Natural killer cell (primary cell): ENCODE results near the gene RREB1. TPM values are rescaled to one million over a fixed set of nuclear protein-coding genes. Genes with fewer than 3 reads are reported as not detected.

ENCODE experiments used
- ATAC-seq, 3 donors: fragments of 150-1000 bp in 2 of 3; fragments of 200-7000 bp in 1 of 3; cut with Tn5 transposase; 1 replicate in 1 of 3; 2 replicates in 2 of 3; pipeline ENCODE4 v1.10.0; 2021; ENCODE audit warnings: mild to moderate bottlenecking in 2 of 3, moderate library complexity in 2 of 3
- DNase-seq, 2 donors: peaks; one replicate each; pipeline versions ENCODE4 v3.0.0 to v3.0.0-alpha.2; 2013 to 2021; ENCODE audit warnings: mixed read lengths in 1 of 2
- H3K27ac ChIP-seq: one replicate; pipeline ENCODE4 v1.5.1; 2013; ENCODE audit warnings: mild to moderate bottlenecking, low read length
- H3K27me3 ChIP-seq: one replicate; pipeline ENCODE4 v1.6.1; 2013; ENCODE audit warnings: low read length; ENCODE audit not compliant: control insufficient read depth, insufficient read depth
- H3K36me3 ChIP-seq: one replicate; pipeline ENCODE4 v1.6.1; 2013; ENCODE audit warnings: low read length; ENCODE audit not compliant: control insufficient read depth, insufficient read depth
- H3K4me1 ChIP-seq: one replicate; pipeline ENCODE4 v1.6.1; 2013; ENCODE audit warnings: low read length; ENCODE audit not compliant: control insufficient read depth, insufficient read depth
- H3K4me3 ChIP-seq: one replicate; pipeline ENCODE4 v1.5.1; 2013; ENCODE audit warnings: low read length
- H3K9me3 ChIP-seq: one replicate; pipeline ENCODE4 v1.6.1; 2013; ENCODE audit warnings: low read length; ENCODE audit not compliant: control insufficient read depth, insufficient read depth
- H3K27ac Mint-ChIP-seq, 2 donors: one replicate each; pipeline ENCODE4 v1.8.0; 2022; ENCODE audit warnings: mild to moderate bottlenecking in 2 of 2, mixed read lengths in 2 of 2, moderate library complexity in 1 of 2
- H3K27me3 Mint-ChIP-seq, 2 donors: one replicate each; pipeline ENCODE4 v1.8.0; 2022; ENCODE audit warnings: low read depth in 2 of 2, mixed read lengths in 2 of 2
- H3K36me3 Mint-ChIP-seq: one replicate; pipeline ENCODE4 v1.8.0; 2022; ENCODE audit warnings: mixed read lengths
- H3K4me1 Mint-ChIP-seq, 2 donors: one replicate each; pipeline ENCODE4 v1.8.0; 2022; ENCODE audit warnings: mixed read lengths in 2 of 2
- H3K4me3 Mint-ChIP-seq: one replicate; pipeline ENCODE4 v1.8.0; 2022; ENCODE audit warnings: mild to moderate bottlenecking, moderate library complexity, mixed read lengths
- H3K9me3 Mint-ChIP-seq, 2 donors: one replicate each; pipeline ENCODE4 v1.8.0; 2022; ENCODE audit warnings: mixed read lengths in 2 of 2
- WGBS: methylation state at CpG from one replicate; pipeline ENCODE4 v1.1.7; 2013; ENCODE audit warnings: missing lambda C conversion rate; ENCODE audit not compliant: insufficient coverage; 5-methylcytosine and 5-hydroxymethylcytosine counted together
- intact Hi-C: fragments of 100-400 bp; cut with micrococcal nuclease; formaldehyde crosslinking; loops from one replicate; pipeline ENCODE4 v1.14.2; 2022
- total RNA-seq, 4 donors: library from RNA; stranded (reverse); fragments of 120-200 nt in 1 of 4; gene quantifications; one replicate each; pipeline versions ENCODE4 v1.2.3 to v1.2.4, GENCODE V29; 2013 to 2022
- TF ChIP-seq, protein P1 (sequence below): fragments of 200-600 bp; IDR thresholded peaks from one replicate; pipeline ENCODE4 v1.8.0; 2022; ENCODE audit warnings: antibody characterized with exemption

The RREB1 gene
- total RNA-seq, 3 donors from 2014 or later (not counting 1 experiment from before 2014, with no cell fraction given), result 42.2 to 51.8 (median 44.0) TPM

DNA sequence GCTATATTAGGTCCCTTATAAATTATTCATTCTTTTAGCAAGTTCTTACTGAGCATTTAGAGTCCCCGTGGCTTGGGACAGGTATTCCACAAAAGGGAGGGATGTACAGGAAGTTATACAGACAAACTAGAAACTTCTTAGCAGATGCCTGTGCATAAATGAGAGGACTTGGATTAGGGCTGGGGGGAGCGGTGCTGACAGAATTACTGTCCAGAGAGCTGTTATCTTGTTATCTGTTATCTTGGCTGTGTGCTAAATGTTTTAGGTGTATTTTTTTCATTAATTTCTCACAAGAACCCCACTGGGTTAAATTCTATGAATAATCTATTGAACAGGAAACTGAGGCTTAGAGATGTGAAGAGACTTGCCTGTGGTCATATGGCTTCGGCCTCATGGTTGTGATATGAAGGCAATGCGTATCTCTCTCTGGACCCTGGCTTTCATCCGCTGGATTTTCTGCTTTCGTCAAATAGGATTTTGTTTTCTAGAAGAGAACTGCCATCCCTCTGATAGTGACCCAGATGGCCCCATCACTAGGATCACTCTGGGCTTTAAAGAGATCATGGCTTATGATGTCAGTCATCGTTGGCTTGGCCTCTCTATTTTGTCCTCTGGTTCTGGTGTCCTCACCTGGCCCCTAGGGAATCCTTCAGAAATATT lies 32.3 kb upstream of the RREB1 start:
- intact Hi-C loops, result no loop called here

GRCh38 chr6:7077856-7078255 lies 29.9 kb upstream of the RREB1 start:
- WGBS, result 88% methylated on average over 2 of the region's 2 CpGs

More for the DNA sequence above, 32.3 kb upstream of the RREB1 start:
- H3K27ac ChIP-seq, result no peak overlapping the region
- Mint-ChIP-seq H3K36me3 (no peaks in the 10 kb centered on the region), H3K27ac (peak overlapping the region in 1 of 2 donors; percentile 20), H3K27me3 (no peaks in the 10 kb centered on the region), H3K4me3 (no peak overlapping the region), H3K9me3 (no peaks in the 10 kb centered on the region), H3K4me1 (peaks cover 19 to 20% of the 10 kb centered on the region in 2 donors)
- peaks cover 11% of the 10 kb centered on the region for H3K4me1 ChIP-seq
- H3K36me3 ChIP-seq, result no peaks in the 10 kb centered on the region
- 78% methylated on average over 7 of the region's 7 CpGs for WGBS
- no peak for ATAC-seq
- TF ChIP-seq, protein P1, sequence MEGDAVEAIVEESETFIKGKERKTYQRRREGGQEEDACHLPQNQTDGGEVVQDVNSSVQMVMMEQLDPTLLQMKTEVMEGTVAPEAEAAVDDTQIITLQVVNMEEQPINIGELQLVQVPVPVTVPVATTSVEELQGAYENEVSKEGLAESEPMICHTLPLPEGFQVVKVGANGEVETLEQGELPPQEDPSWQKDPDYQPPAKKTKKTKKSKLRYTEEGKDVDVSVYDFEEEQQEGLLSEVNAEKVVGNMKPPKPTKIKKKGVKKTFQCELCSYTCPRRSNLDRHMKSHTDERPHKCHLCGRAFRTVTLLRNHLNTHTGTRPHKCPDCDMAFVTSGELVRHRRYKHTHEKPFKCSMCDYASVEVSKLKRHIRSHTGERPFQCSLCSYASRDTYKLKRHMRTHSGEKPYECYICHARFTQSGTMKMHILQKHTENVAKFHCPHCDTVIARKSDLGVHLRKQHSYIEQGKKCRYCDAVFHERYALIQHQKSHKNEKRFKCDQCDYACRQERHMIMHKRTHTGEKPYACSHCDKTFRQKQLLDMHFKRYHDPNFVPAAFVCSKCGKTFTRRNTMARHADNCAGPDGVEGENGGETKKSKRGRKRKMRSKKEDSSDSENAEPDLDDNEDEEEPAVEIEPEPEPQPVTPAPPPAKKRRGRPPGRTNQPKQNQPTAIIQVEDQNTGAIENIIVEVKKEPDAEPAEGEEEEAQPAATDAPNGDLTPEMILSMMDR, result no peak
- no peak for DNase-seq
- no peak overlapping the region for H3K4me3 ChIP-seq
- no peaks in the 10 kb centered on the region for H3K27me3 ChIP-seq
- no peaks in the 10 kb centered on the region for H3K9me3 ChIP-seq

GRCh38 chr6:7078856-7079255 lies 28.9 kb upstream of the RREB1 start:
- Mint-ChIP-seq H3K27me3 (no peaks in the 10 kb centered on the region), H3K4me3 (no peak overlapping the region), H3K4me1 (peaks cover 14% of the 10 kb centered on the region in 2 donors), H3K27ac (no peak overlapping the region), H3K9me3 (no peaks in the 10 kb centered on the region), H3K36me3 (no peaks in the 10 kb centered on the region)
- H3K4me3 ChIP-seq, result no peak overlapping the region
- ATAC-seq (no peak), DNase-seq (no peak)
- peaks cover 5% of the 10 kb centered on the region for H3K4me1 ChIP-seq
- WGBS, result 94% methylated on average over 6 of the region's 6 CpGs
- no peaks in the 10 kb centered on the region for H3K36me3 ChIP-seq
- intact Hi-C loops, result no loop called here
- no peaks in the 10 kb centered on the region for H3K9me3 ChIP-seq
- H3K27ac ChIP-seq, result no peak overlapping the region
- H3K27me3 ChIP-seq, result no peaks in the 10 kb centered on the region
- TF ChIP-seq, protein P1, result no peak

More at GRCh38 chr6:7077856-7078255, 29.9 kb upstream of the RREB1 start:
- Mint-ChIP-seq H3K27ac (no peak overlapping the region), H3K36me3 (no peaks in the 10 kb centered on the region), H3K4me3 (no peak overlapping the region), H3K27me3 (no peaks in the 10 kb centered on the region), H3K9me3 (no peaks in the 10 kb centered on the region), H3K4me1 (peaks cover 19 to 20% of the 10 kb centered on the region in 2 donors)
- DNase-seq, result no peak
- no peak overlapping the region for H3K4me3 ChIP-seq
- peaks cover 11% of the 10 kb centered on the region for H3K4me1 ChIP-seq
- H3K9me3 ChIP-seq, result no peaks in the 10 kb centered on the region
- no peak overlapping the region for H3K27ac ChIP-seq
- no peaks in the 10 kb centered on the region for H3K36me3 ChIP-seq
- intact Hi-C loops, result no loop called here
- ATAC-seq, result no peak
- TF ChIP-seq, protein P1, result no peak
- no peaks in the 10 kb centered on the region for H3K27me3 ChIP-seq

- Histone ChIP-seq H3K4me1 (no peaks in the 10 kb centered on the region), H3K27ac (no peak overlapping the region), H3K36me3 (no peaks in the 10 kb centered on the region), H3K9me3 (no peaks in the 10 kb centered on the region), H3K27me3 (no peaks in the 10 kb centered on the region), H3K4me3 (no peak overlapping the region)
- no peak overlapping the region for H3K27ac Mint-ChIP-seq
- ATAC-seq (no peak), DNase-seq (no peak)
- peaks cover 6 to 7% of the 10 kb centered on the region in 2 donors for H3K4me1 Mint-ChIP-seq
- TF ChIP-seq, protein P1, result no peak
- 6% methylated on average over 1 of the region's 2 CpGs for WGBS
- H3K36me3 Mint-ChIP-seq, result no peaks in the 10 kb centered on the region
- H3K4me3 Mint-ChIP-seq, result no peak overlapping the region
- H3K9me3 Mint-ChIP-seq, result no peaks in the 10 kb centered on the region
- intact Hi-C loops, result no loop called here
- no peaks in the 10 kb centered on the region for H3K27me3 Mint-ChIP-seq
Measured at GRCh38 chr6:7080311-7080710, 27.4 kb upstream of the RREB1 start.
